Endothelial cell of hepatic sinusoid (primary cell): Measurements from ENCODE around the gene FCGR1A.
"Not testable (repeated sequence)": the region's sequence is repeated elsewhere in the genome, so short reads cannot be mapped to it uniquely, and the experiment has no call there.

Source experiments
- in situ Hi-C: cut with HindIII; loops from 2 replicates; pipeline ENCODE4 v1.10.0; 2017; ENCODE audit warnings: low sequenced_read_pairs

The FCGR1A gene

GRCh38 chr1:149782600-149782999 lies at the start of gene FCGR1A:
Gene FCGR1A (plus strand): TSS chr1:149782694. CDS start chr1:149782744, 50 bp downstream.
- in situ Hi-C loops, result not testable (repeated sequence)

- in situ Hi-C loops, result not testable (repeated sequence)
Measured at GRCh38 chr1:149732781-149733180, 49.7 kb upstream of the FCGR1A start.

- in situ Hi-C loops, result not testable (repeated sequence)
Measured at GRCh38 chr1:149734692-149735091, 47.8 kb upstream of the FCGR1A start.

- in situ Hi-C loops, result not testable (repeated sequence)
Measured at GRCh38 chr1:149740148-149740581, 42.3 kb upstream of the FCGR1A start.

GRCh38 chr1:149740590-149741230 lies 41.8 kb upstream of the FCGR1A start:
- in situ Hi-C loops, result not testable (repeated sequence)

- in situ Hi-C loops, result not testable (repeated sequence)
Measured at GRCh38 chr1:149741914-149742313, 40.6 kb upstream of the FCGR1A start.

GRCh38 chr1:149746463-149747356 lies 35.8 kb upstream of the FCGR1A start:
- in situ Hi-C loops, result not testable (repeated sequence)

GRCh38 chr1:149747359-149748143 lies 34.9 kb upstream of the FCGR1A start:
- in situ Hi-C loops, result not testable (repeated sequence)

GRCh38 chr1:149748144-149748500 lies 34.4 kb upstream of the FCGR1A start:
- in situ Hi-C loops, result not testable (repeated sequence)

GRCh38 chr1:149750562-149750961 lies 31.9 kb upstream of the FCGR1A start:
- in situ Hi-C loops, result not testable (repeated sequence)

GRCh38 chr1:149752186-149752585 lies 30.3 kb upstream of the FCGR1A start:
- in situ Hi-C loops, result not testable (repeated sequence)

GRCh38 chr1:149753466-149753865 lies 29.0 kb upstream of the FCGR1A start:
- in situ Hi-C loops, result not testable (repeated sequence)

GRCh38 chr1:149755294-149755693 lies 27.2 kb upstream of the FCGR1A start:
- in situ Hi-C loops, result not testable (repeated sequence)

GRCh38 chr1:149762294-149762693 lies 20.2 kb upstream of the FCGR1A start:
- in situ Hi-C loops, result not testable (repeated sequence)

GRCh38 chr1:149764087-149764800 lies 18.2 kb upstream of the FCGR1A start:
- in situ Hi-C loops, result not testable (repeated sequence)

- in situ Hi-C loops, result not testable (repeated sequence)
Measured at GRCh38 chr1:149766241-149766640, 16.3 kb upstream of the FCGR1A start.

- in situ Hi-C loops, result not testable (repeated sequence)
Measured at GRCh38 chr1:149769216-149769615, 13.3 kb upstream of the FCGR1A start.

GRCh38 chr1:149770661-149771060 lies 11.8 kb upstream of the FCGR1A start:
- in situ Hi-C loops, result not testable (repeated sequence)

- in situ Hi-C loops, result not testable (repeated sequence)
Measured at GRCh38 chr1:149771653-149772425, 10.7 kb upstream of the FCGR1A start.
